Measurements from ENCODE around the gene ZNF836. TPM values are rescaled to one million over a fixed set of nuclear protein-coding genes. Genes with fewer than 3 reads are reported as not detected.

ZNF836 gene
- total and polyA plus RNA-seq, 2 donors (not counting 3 experiments of a cell fraction or from before 2014, with no cell fraction given) = 2.1 to 9.3 TPM

DNA sequence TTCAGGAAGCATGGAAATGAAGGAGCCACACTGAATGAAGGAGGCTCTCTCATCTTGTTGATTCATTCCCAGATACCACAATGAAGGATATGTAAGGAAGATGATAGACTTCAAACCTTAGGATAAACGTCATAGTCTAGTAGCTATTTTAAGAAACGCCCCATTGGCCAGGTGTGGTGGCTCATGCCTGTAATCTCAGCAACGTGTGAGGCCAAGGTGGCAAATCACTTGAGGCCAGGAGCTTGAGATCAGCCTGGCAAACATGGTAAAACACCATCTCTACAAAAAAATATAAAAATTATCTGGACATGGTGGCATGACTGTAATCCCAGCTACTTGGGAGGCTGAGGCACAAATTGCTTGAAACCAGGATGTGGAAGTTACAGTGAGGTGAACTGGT lies 58.8 kb downstream of the ZNF836 start:
- no TSS peak for BruUV-seq (replicated peaks)
- Histone ChIP-seq H3K9ac (replicated peaks; ENCODE audit: extremely low read depth, insufficient read depth, low read length) (no peak overlapping the region), H3K9me1 (replicated peaks; ENCODE audit: control insufficient read depth, extremely low read depth, insufficient read depth, low read length) (no peaks in the 10 kb centered on the region), H3K27me3 (ENCODE audit: control insufficient read depth in 2 of 2, insufficient read depth in 2 of 2, low read length in 2 of 2) (no peaks in the 10 kb centered on the region), H3K9me3 (replicated peaks; ENCODE audit: control insufficient read depth, insufficient read depth, low read length) (peaks cover 33% of the 10 kb centered on the region), H3K36me3 (ENCODE audit: control insufficient read depth in 2 of 2, extremely low read depth in 1 of 2, insufficient read depth in 2 of 2, low read length in 2 of 2) (peaks cover 0 to 10% of the 10 kb centered on the region in 2 experiments), H3K4me3 (replicated peaks in 1 of 3; ENCODE audit: insufficient read depth in 1 of 3, low read depth in 1 of 3, low read length in 3 of 3) (no peak overlapping the region), H3K4me2 (ENCODE audit: insufficient read depth, low read length) (no peak overlapping the region), H3K27ac (ENCODE audit: insufficient read depth, low read depth, low read length) (no peak overlapping the region), H3K4me1 (ENCODE audit: control insufficient read depth, extremely low read depth, insufficient read depth, low read length) (no peaks in the 10 kb centered on the region), H4K20me1 (replicated peaks; ENCODE audit: control insufficient read depth, extremely low read depth, insufficient read depth, low read length) (no peaks in the 10 kb centered on the region), H3K79me2 (ENCODE audit: control insufficient read depth, insufficient read depth, low read length) (no peaks in the 10 kb centered on the region), H2AFZ (ENCODE audit: low read depth, low read length) (no peak overlapping the region)
- dilution Hi-C loops (cut with MboI; ENCODE audit: extremely low pct_ligation_motif_present, low sequenced_read_pairs) = no loop called here
- CTCF ChIA-PET = no interaction called here
- no peak for DNase-seq (ENCODE audit: low read depth, low spot score)
- intact Hi-C loops (cut with micrococcal nuclease) = no loop called here
- no peak for FAIRE-seq
- POLR2A ChIA-PET = no interaction called here
- TF ChIP-seq GATA2 (IDR thresholded peaks at IDR 0.05; ENCODE audit: insufficient read depth, insufficient read length, low read depth, low read length) (no peak), EZH2 (IDR thresholded peaks at IDR 0.05; ENCODE audit: borderline replicate concordance, low read depth, low read length, severe bottlenecking) (no peak), JUN (IDR thresholded peaks at IDR 0.05; ENCODE audit: borderline replicate concordance, insufficient read depth, insufficient read length, low read depth) (no peak), POLR2AphosphoS5 (IDR thresholded peaks at IDR 0.05; ENCODE audit: insufficient read depth, low read depth, low read length) (no peak), MYC (IDR thresholded peaks at IDR 0.05; ENCODE audit: low read depth, low read length) (no peak), POLR2A (IDR thresholded peaks at IDR 0.05; ENCODE audit: low read depth, low read length) (no peak), FOS (IDR thresholded peaks at IDR 0.05; ENCODE audit: borderline replicate concordance, insufficient read depth, low read length) (no peak)
- TF ChIP-seq, protein P1, sequence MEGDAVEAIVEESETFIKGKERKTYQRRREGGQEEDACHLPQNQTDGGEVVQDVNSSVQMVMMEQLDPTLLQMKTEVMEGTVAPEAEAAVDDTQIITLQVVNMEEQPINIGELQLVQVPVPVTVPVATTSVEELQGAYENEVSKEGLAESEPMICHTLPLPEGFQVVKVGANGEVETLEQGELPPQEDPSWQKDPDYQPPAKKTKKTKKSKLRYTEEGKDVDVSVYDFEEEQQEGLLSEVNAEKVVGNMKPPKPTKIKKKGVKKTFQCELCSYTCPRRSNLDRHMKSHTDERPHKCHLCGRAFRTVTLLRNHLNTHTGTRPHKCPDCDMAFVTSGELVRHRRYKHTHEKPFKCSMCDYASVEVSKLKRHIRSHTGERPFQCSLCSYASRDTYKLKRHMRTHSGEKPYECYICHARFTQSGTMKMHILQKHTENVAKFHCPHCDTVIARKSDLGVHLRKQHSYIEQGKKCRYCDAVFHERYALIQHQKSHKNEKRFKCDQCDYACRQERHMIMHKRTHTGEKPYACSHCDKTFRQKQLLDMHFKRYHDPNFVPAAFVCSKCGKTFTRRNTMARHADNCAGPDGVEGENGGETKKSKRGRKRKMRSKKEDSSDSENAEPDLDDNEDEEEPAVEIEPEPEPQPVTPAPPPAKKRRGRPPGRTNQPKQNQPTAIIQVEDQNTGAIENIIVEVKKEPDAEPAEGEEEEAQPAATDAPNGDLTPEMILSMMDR (IDR thresholded peaks at IDR 0.05; ENCODE audit: extremely low read depth in 1 of 2, insufficient read depth in 1 of 2, low read depth in 1 of 2, low read length in 2 of 2) = no peak
- TF ChIP-seq, protein P2, sequence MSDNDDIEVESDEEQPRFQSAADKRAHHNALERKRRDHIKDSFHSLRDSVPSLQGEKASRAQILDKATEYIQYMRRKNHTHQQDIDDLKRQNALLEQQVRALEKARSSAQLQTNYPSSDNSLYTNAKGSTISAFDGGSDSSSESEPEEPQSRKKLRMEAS (IDR thresholded peaks at IDR 0.05; ENCODE audit: insufficient read depth, insufficient read length) = no peak

Data from endothelial cell of umbilical vein (primary cell).